MCF 10A (cell line): Measurements from ENCODE around the gene TATDN3. TPM values are rescaled to one million over a fixed set of nuclear protein-coding genes. Genes with fewer than 3 reads are reported as not detected.
"Not testable (repeated sequence)": the region's sequence is repeated elsewhere in the genome, so short reads cannot be mapped to it uniquely, and the experiment has no call there.

Experiments
- BruUV-seq: library from RNA; stranded (reverse); fragments of 400-500 nt; replicated peaks from 2 replicates; lab custom pipeline; 2021; lab: Mats Ljungman, UMichigan
- CTCF ChIA-PET: fragments of 300-600 bp; sonication (Branson Sonifier 250); formaldehyde crosslinking; extraction: SDS; loops from one replicate; lab custom pipeline; 2021; ENCODE audit warnings: antibody characterized with exemption, inconsistent platforms; lab: Yijun Ruan, JAX
- POLR2A ChIA-PET: fragments of 300-600, 350-650 bp; sonication (Branson Sonifier 250); formaldehyde crosslinking; extraction: SDS; loops from one replicate; lab custom pipeline; 2020; ENCODE audit warnings: antibody characterized with exemption, inconsistent platforms; lab: Yijun Ruan, JAX
- DNase-seq: peaks from one replicate; pipeline ENCODE4 v3.0.0-alpha.2; 2018; ENCODE audit not compliant: unreplicated experiment
- H3K27ac Mint-ChIP-seq: one replicate; pipeline ENCODE4 v1.8.0; 2022; ENCODE audit warnings: mild to moderate bottlenecking, low read depth, mixed read lengths; ENCODE audit not compliant: unreplicated experiment
- H3K27me3 Mint-ChIP-seq: one replicate; pipeline ENCODE4 v1.8.0; 2022; ENCODE audit warnings: mixed read lengths; ENCODE audit not compliant: insufficient read depth, unreplicated experiment
- H3K36me3 Mint-ChIP-seq: one replicate; pipeline ENCODE4 v1.8.0; 2022; ENCODE audit warnings: mild to moderate bottlenecking, moderate library complexity, mixed read lengths; ENCODE audit not compliant: insufficient read depth, unreplicated experiment
- H3K4me1 Mint-ChIP-seq: one replicate; pipeline ENCODE4 v1.8.0; 2022; ENCODE audit warnings: mixed read lengths; ENCODE audit not compliant: insufficient read depth, unreplicated experiment
- H3K4me3 Mint-ChIP-seq: one replicate; pipeline ENCODE4 v1.8.0; 2022; ENCODE audit warnings: mild to moderate bottlenecking, moderate library complexity, mixed read lengths; ENCODE audit not compliant: unreplicated experiment
- H3K9me3 Mint-ChIP-seq: one replicate; pipeline ENCODE4 v1.8.0; 2022; ENCODE audit warnings: mixed read lengths; ENCODE audit not compliant: unreplicated experiment
- intact Hi-C: fragments of 100-400 bp; cut with micrococcal nuclease; formaldehyde crosslinking; loops from 2 replicates; pipeline ENCODE4 v1.14.1; 2022
- total RNA-seq: library from RNA; stranded (reverse); gene quantifications from 2 replicates; pipeline ENCODE4 v1.2.3, GENCODE V29; 2022
- TF ChIP-seq, protein P1 (sequence below): fragments of 200-600 bp; IDR thresholded peaks from one replicate; pipeline ENCODE4 v1.8.0; 2022; ENCODE audit warnings: antibody characterized with exemption, mild to moderate bottlenecking; ENCODE audit not compliant: unreplicated experiment

Gene TATDN3
- total RNA-seq, 1 experiment from 2014 or later = 31.5 TPM

GRCh38 chr1:212862111-212862690 lies 70.5 kb downstream of the TATDN3 start:
- BruUV-seq = no TSS peak
- H3K36me3 Mint-ChIP-seq = peaks cover 44% of the 10 kb centered on the region
- no peaks in the 10 kb centered on the region for H3K9me3 Mint-ChIP-seq
- H3K27me3 Mint-ChIP-seq = no peaks in the 10 kb centered on the region
- ChIA-PET CTCF (interaction anchor here (1.6 to 3.4 kb wide), 2 partner anchors 10 to 44 kb away, joined by 4 to 13 read pairs; no protein-coding TSS in a partner anchor), POLR2A (interaction anchor here (1.0 to 1.5 kb wide), 3 partner anchors 9 to 199 kb away, joined by 3 to 4 read pairs (median 4); no protein-coding TSS in a partner anchor)
- no peak overlapping the region for H3K27ac Mint-ChIP-seq
- TF ChIP-seq, protein P1, sequence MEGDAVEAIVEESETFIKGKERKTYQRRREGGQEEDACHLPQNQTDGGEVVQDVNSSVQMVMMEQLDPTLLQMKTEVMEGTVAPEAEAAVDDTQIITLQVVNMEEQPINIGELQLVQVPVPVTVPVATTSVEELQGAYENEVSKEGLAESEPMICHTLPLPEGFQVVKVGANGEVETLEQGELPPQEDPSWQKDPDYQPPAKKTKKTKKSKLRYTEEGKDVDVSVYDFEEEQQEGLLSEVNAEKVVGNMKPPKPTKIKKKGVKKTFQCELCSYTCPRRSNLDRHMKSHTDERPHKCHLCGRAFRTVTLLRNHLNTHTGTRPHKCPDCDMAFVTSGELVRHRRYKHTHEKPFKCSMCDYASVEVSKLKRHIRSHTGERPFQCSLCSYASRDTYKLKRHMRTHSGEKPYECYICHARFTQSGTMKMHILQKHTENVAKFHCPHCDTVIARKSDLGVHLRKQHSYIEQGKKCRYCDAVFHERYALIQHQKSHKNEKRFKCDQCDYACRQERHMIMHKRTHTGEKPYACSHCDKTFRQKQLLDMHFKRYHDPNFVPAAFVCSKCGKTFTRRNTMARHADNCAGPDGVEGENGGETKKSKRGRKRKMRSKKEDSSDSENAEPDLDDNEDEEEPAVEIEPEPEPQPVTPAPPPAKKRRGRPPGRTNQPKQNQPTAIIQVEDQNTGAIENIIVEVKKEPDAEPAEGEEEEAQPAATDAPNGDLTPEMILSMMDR = no peak
- no peak overlapping the region for H3K4me3 Mint-ChIP-seq
- intact Hi-C loops = no loop called here
- peaks cover 12% of the 10 kb centered on the region for H3K4me1 Mint-ChIP-seq
- DNase-seq = no peak

GRCh38 chr1:212863345-212863744 lies 71.7 kb downstream of the TATDN3 start:
- intact Hi-C loops, H3K9me3 Mint-ChIP-seq, H3K27me3 Mint-ChIP-seq, DNase-seq, BruUV-seq, H3K4me3 Mint-ChIP-seq, H3K27ac Mint-ChIP-seq: not testable (repeated sequence)
- ChIA-PET POLR2A (interaction anchor here (0.8 to 1.3 kb wide), 2 partner anchors 71 to 210 kb away, joined by 3 to 8 read pairs; partner anchors contain the start of genes NSL1 and TATDN3), CTCF (interaction anchor here (0.6 to 1.0 kb wide), 8 partner anchors 9 to 1366 kb away, joined by 3 to 7 read pairs (median 4); no protein-coding TSS in a partner anchor)
- Mint-ChIP-seq H3K36me3 (peaks cover 41% of the 10 kb centered on the region), H3K4me1 (peaks cover 12% of the 10 kb centered on the region)

GRCh38 chr1:212864201-212864600 lies 72.5 kb downstream of the TATDN3 start:
- ChIA-PET CTCF (interaction anchor here (0.7 to 1.0 kb wide), 2 partner anchors 131 to 391 kb away, joined by 3 read pairs; no protein-coding TSS in a partner anchor), POLR2A (interaction anchor here (0.6 to 1.3 kb wide), 3 partner anchors 38 to 113 kb away, joined by 3 to 8 read pairs (median 3); partner anchors contain the start of genes NSL1 and TATDN3)
- TF ChIP-seq, protein P1 = no peak
- Mint-ChIP-seq H3K4me1 (peaks cover 8% of the 10 kb centered on the region), H3K9me3 (no peaks in the 10 kb centered on the region), H3K4me3 (no peak overlapping the region), H3K36me3 (peaks cover 45% of the 10 kb centered on the region), H3K27ac (no peak overlapping the region), H3K27me3 (no peaks in the 10 kb centered on the region)
- no TSS peak for BruUV-seq
- intact Hi-C loops = no loop called here
- no peak for DNase-seq

Other genes starting within 250 kb of the TATDN3 start
- gene ATF3, start 183.1 kb upstream of the TATDN3 start, total RNA-seq = 85.3 and 114 TPM in 2 replicates
- gene BATF3, start 92.1 kb upstream of the TATDN3 start, total RNA-seq = 0.96 and 1.5 TPM in 2 replicates
- gene NSL1, start 117 bp upstream of the TATDN3 start, total RNA-seq = 39.7 and 42.2 TPM in 2 replicates
- gene SPATA45, start 55.8 kb downstream of the TATDN3 start, total RNA-seq = not detected in 2 replicates
- gene FLVCR1, start 66.4 kb downstream of the TATDN3 start, total RNA-seq = 16.5 and 17.9 TPM in 2 replicates
- not detected in 2 replicates for gene VASH2, start 158.6 kb downstream of the TATDN3 start, total RNA-seq
- gene ANGEL2, start 224.0 kb downstream of the TATDN3 start, total RNA-seq = 87.1 and 89.7 TPM in 2 replicates